Panc1 (cell line): Measurements from ENCODE around the gene TSPAN2. TPM values are rescaled to one million over a fixed set of nuclear protein-coding genes. Genes with fewer than 3 reads are reported as not detected.

Experiments
- ATAC-seq: fragments of 200-7000 bp; cut with Tn5 transposase; 2 replicates; pipeline ENCODE4 v1.9.1; 2020; ENCODE audit warnings: mild to moderate bottlenecking, moderate library complexity
- BruUV-seq: library from RNA; stranded (reverse); fragments of 400-500 nt; replicated peaks from 2 replicates; lab custom pipeline; 2021; lab: Mats Ljungman, UMichigan
- CTCF ChIA-PET: fragments of 300-600 bp; sonication (Branson Sonifier 250); formaldehyde crosslinking; loops from one replicate; lab custom pipeline; 2022; ENCODE audit warnings: antibody characterized with exemption; lab: Charles Lee
- POLR2A ChIA-PET: fragments of 300-600 bp; sonication (Branson Sonifier 250); formaldehyde crosslinking; loops from one replicate; lab custom pipeline; 2022; ENCODE audit warnings: antibody characterized with exemption; lab: Charles Lee
- DNase-seq: peaks from one replicate; pipeline ENCODE4 v3.0.0-alpha.2; 2010; ENCODE audit warnings: low read depth, low spot score
- H3K27ac ChIP-seq: 2 replicates; pipeline ENCODE4 v1.5.1; 2011; ENCODE audit warnings: mild to moderate bottlenecking, low read length, inconsistent platforms
- H3K27me3 ChIP-seq: fragments of 200-500 bp; sonication (Bioruptor generic); 2 replicates; pipeline ENCODE4 v1.6.0; 2014; ENCODE audit warnings: low read length, inconsistent platforms; ENCODE audit not compliant: control insufficient read depth, insufficient read depth
- H3K36me3 ChIP-seq: fragments of 200-500 bp; sonication (Bioruptor generic); 2 replicates; pipeline ENCODE4 v1.5.1; 2014; ENCODE audit warnings: inconsistent platforms, mild to moderate bottlenecking, low read length, moderate library complexity; ENCODE audit not compliant: control insufficient read depth, insufficient read depth
- H3K4me1 ChIP-seq: 2 replicates; pipeline ENCODE4 v1.5.1; 2011; ENCODE audit warnings: inconsistent platforms, mild to moderate bottlenecking, low read length, moderate library complexity; ENCODE audit not compliant: control insufficient read depth, insufficient read depth
- H3K4me3 ChIP-seq, 2 experiments: 2 replicates each; pipeline ENCODE4 v1.5.1; 2011 to 2012; ENCODE audit warnings: low read depth in 2 of 2, low read length in 2 of 2, mild to moderate bottlenecking in 2 of 2, inconsistent platforms in 1 of 2, moderate library complexity in 1 of 2
- H3K9me3 ChIP-seq: fragments of 200-500 bp; sonication (Bioruptor generic); 2 replicates; pipeline ENCODE4 v1.5.1; 2014; ENCODE audit warnings: low read depth, mild to moderate bottlenecking, inconsistent platforms, low read length, moderate library complexity; ENCODE audit not compliant: control insufficient read depth, insufficient read depth
- POLR2AphosphoS5 ChIP-seq: IDR thresholded peaks from 2 replicates; pipeline ENCODE4 v1.6.1; 2012; ENCODE audit warnings: mild to moderate bottlenecking, low read depth, low read length, moderate library complexity
- SIN3A ChIP-seq: IDR thresholded peaks from 2 replicates; pipeline ENCODE4 v1.6.1; 2012; ENCODE audit warnings: low read depth, mild to moderate bottlenecking, low read length, moderate library complexity, borderline replicate concordance; ENCODE audit not compliant: insufficient read depth
- TCF7L2 ChIP-seq: IDR thresholded peaks from 2 replicates; pipeline ENCODE4 v1.6.1; 2011; ENCODE audit warnings: mild to moderate bottlenecking, low read depth, low read length, inconsistent platforms
- in situ Hi-C: cut with HindIII; loops from 2 replicates; pipeline ENCODE4 v1.10.0; 2016; ENCODE audit warnings: low sequenced_read_pairs, low pct_unique_long_range_greater_than_20kb
- intact Hi-C: fragments of 100-400 bp; cut with micrococcal nuclease; formaldehyde crosslinking; loops from one replicate; pipeline ENCODE4 v1.10.0; 2022; ENCODE audit not compliant: unreplicated experiment
- total RNA-seq: library from RNA; stranded (reverse); gene quantifications from one replicate; pipeline ENCODE4 v1.2.1, GENCODE V29; 2021; ENCODE audit not compliant: unreplicated experiment
- TF ChIP-seq, protein P1 (sequence below): fragments of 450-650 bp; IDR thresholded peaks from 2 replicates; pipeline ENCODE4 v1.5.1; 2017; ENCODE audit warnings: mild to moderate bottlenecking
- TF ChIP-seq, protein P2 (sequence below), 2 experiments: IDR thresholded peaks; 2 replicates each; pipeline ENCODE4 v1.6.1; 2011 to 2012; ENCODE audit warnings: low read depth in 2 of 2, control low read depth in 1 of 2, low read length in 1 of 2, mild to moderate bottlenecking in 1 of 2, moderate library complexity in 1 of 2; ENCODE audit not compliant: insufficient read depth in 1 of 2

The TSPAN2 gene
- total RNA-seq, 1 experiment from 2014 or later = not detected

DNA sequence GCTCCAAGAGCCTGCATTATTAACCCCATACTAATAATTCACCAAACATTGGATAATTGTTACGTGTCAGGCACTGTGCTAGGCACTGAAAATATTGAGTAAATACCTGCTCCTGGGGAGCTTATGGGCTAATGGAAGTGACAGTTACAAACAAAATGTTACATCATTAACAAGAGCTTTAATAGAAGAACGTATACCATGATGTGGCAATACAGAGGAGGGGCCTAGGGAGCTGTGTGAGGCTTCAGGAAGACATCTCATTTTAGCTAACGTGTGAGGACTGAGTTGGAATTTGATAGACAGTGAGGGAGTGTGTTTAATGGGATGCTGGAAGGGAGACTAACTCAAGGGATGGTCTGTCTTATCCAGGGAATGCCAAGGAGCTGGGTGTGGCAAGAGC, 16.5 kb upstream of the TSPAN2 start:
- ATAC-seq (no peak), DNase-seq (no peak)
- intact Hi-C loops = no loop called here
- no TSS peak for BruUV-seq
- Histone ChIP-seq H3K9me3 (no peaks in the 10 kb centered on the region), H3K27me3 (no peaks in the 10 kb centered on the region), H3K4me3 (no peak overlapping the region), H3K4me1 (no peaks in the 10 kb centered on the region), H3K36me3 (no peaks in the 10 kb centered on the region), H3K27ac (no peak overlapping the region)
- ChIA-PET CTCF (no interaction called here), POLR2A (no interaction called here)
- in situ Hi-C loops = no loop called here
- TF ChIP-seq, protein P1, sequence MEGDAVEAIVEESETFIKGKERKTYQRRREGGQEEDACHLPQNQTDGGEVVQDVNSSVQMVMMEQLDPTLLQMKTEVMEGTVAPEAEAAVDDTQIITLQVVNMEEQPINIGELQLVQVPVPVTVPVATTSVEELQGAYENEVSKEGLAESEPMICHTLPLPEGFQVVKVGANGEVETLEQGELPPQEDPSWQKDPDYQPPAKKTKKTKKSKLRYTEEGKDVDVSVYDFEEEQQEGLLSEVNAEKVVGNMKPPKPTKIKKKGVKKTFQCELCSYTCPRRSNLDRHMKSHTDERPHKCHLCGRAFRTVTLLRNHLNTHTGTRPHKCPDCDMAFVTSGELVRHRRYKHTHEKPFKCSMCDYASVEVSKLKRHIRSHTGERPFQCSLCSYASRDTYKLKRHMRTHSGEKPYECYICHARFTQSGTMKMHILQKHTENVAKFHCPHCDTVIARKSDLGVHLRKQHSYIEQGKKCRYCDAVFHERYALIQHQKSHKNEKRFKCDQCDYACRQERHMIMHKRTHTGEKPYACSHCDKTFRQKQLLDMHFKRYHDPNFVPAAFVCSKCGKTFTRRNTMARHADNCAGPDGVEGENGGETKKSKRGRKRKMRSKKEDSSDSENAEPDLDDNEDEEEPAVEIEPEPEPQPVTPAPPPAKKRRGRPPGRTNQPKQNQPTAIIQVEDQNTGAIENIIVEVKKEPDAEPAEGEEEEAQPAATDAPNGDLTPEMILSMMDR = no peak
- TF ChIP-seq, protein P2, sequence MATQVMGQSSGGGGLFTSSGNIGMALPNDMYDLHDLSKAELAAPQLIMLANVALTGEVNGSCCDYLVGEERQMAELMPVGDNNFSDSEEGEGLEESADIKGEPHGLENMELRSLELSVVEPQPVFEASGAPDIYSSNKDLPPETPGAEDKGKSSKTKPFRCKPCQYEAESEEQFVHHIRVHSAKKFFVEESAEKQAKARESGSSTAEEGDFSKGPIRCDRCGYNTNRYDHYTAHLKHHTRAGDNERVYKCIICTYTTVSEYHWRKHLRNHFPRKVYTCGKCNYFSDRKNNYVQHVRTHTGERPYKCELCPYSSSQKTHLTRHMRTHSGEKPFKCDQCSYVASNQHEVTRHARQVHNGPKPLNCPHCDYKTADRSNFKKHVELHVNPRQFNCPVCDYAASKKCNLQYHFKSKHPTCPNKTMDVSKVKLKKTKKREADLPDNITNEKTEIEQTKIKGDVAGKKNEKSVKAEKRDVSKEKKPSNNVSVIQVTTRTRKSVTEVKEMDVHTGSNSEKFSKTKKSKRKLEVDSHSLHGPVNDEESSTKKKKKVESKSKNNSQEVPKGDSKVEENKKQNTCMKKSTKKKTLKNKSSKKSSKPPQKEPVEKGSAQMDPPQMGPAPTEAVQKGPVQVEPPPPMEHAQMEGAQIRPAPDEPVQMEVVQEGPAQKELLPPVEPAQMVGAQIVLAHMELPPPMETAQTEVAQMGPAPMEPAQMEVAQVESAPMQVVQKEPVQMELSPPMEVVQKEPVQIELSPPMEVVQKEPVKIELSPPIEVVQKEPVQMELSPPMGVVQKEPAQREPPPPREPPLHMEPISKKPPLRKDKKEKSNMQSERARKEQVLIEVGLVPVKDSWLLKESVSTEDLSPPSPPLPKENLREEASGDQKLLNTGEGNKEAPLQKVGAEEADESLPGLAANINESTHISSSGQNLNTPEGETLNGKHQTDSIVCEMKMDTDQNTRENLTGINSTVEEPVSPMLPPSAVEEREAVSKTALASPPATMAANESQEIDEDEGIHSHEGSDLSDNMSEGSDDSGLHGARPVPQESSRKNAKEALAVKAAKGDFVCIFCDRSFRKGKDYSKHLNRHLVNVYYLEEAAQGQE (IDR thresholded peaks at IDR 0.05; ENCODE audit: insufficient read depth in 1 of 2, low read depth in 2 of 2, low read length in 1 of 2) = no peak
- TF ChIP-seq POLR2AphosphoS5 (no peak), SIN3A (no peak), TCF7L2 (no peak)

DNA sequence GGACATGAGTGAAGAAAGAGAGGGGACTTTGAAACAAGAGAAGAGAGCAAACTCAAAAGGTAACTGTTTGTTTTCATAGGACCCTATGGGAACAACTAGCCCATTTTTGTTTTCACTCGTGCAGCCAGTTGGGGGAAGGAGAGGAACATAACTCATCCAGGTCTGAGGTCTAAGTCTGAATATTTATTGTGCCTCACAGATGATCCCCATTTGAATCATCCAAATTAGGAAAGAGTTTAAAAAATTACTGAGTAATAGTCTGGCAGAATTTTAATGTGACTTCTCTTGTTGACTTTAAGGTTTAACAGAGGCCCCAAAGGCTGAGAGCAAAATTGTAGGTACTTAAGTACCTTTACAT, 10.4 kb upstream of the TSPAN2 start:
- TF ChIP-seq TCF7L2 (no peak), SIN3A (no peak), POLR2AphosphoS5 (no peak)
- TF ChIP-seq, protein P2 (IDR thresholded peaks at IDR 0.05; ENCODE audit: insufficient read depth in 1 of 2, low read depth in 2 of 2, low read length in 1 of 2) = no peak
- TF ChIP-seq, protein P1 = no peak
- Histone ChIP-seq H3K4me1 (no peaks in the 10 kb centered on the region; the same call in 1 of the 2 replicates), H3K4me3 (peak overlapping the region; percentile 27 to 57; a peak in 3 of 4 replicates), H3K36me3 (no peaks in the 10 kb centered on the region; the same call in 1 of the 2 replicates), H3K9me3 (no peaks in the 10 kb centered on the region), H3K27ac (no peak overlapping the region), H3K27me3 (no peaks in the 10 kb centered on the region)
- ATAC-seq (no peak), DNase-seq (no peak)
- intact Hi-C loops (no loop called here), in situ Hi-C loops (no loop called here)
- POLR2A ChIA-PET = no interaction called here
- CTCF ChIA-PET = no interaction called here
- no TSS peak for BruUV-seq
